OCI-LY7 (cell line): ENCODE measurements around the gene PDAP1.
A peak's percentile ranks its signal among the peaks of the same experiment; 100 is the strongest.

ENCODE experiments used
- CTCF ChIP-seq: fragments of 200-600 bp; sonication (generic); conservative IDR thresholded peaks from 2 replicates; pipeline ENCODE4 v1.5.1; 2014; ENCODE audit warnings: mild to moderate bottlenecking, antibody characterized with exemption, low read length, moderate library complexity, mixed read lengths
- EZH2phosphoT487 ChIP-seq: fragments of 200-600 bp; sonication (generic); IDR thresholded peaks from 2 replicates; pipeline ENCODE4 v1.6.1; 2018; ENCODE audit warnings: low read depth, borderline replicate concordance, mild to moderate bottlenecking, mixed run types, antibody characterized with exemption, low read length, moderate library complexity, mixed read lengths

GRCh38 chr7:99365318-99366141 lies 42.9 kb downstream of the PDAP1 start:
- TF ChIP-seq CTCF (peak; percentile 78), EZH2phosphoT487 (no peak)
